CD14-positive monocyte (primary cell): ENCODE data around the gene TBC1D20. TPM values are rescaled to one million over a fixed set of nuclear protein-coding genes. Genes with fewer than 3 reads are reported as not detected.

Experiments
- DNase-seq, 3 donors: peaks; one replicate each; pipeline ENCODE4 v3.0.0-alpha.2; 2011 to 2022
- H2AFZ ChIP-seq: 2 replicates; pipeline ENCODE4 v1.6.0; 2012; ENCODE audit warnings: mild to moderate bottlenecking, low read depth, low read length, inconsistent platforms; ENCODE audit not compliant: insufficient read depth, poor library complexity, severe bottlenecking
- H3K27ac ChIP-seq, 2 donors: 1 replicate in 1 of 2; 2 replicates in 1 of 2; pipeline ENCODE4 v1.5.1; 2012 to 2013; ENCODE audit warnings: low read length in 2 of 2, control low read depth in 1 of 2, inconsistent platforms in 1 of 2, low read depth in 1 of 2, mild to moderate bottlenecking in 1 of 2
- H3K27me3 ChIP-seq, 2 donors: one replicate each; pipeline versions ENCODE4 v1.6.0 to v1.6.1; 2011 to 2013; ENCODE audit warnings: low read length in 2 of 2; ENCODE audit not compliant: control insufficient read depth in 2 of 2, insufficient read depth in 2 of 2
- H3K36me3 ChIP-seq, 2 donors: replicated peaks in 1 of 2; 1 replicate in 1 of 2; 2 replicates in 1 of 2; pipeline versions ENCODE4 v1.5.1 to v1.6.1; 2012 to 2013; ENCODE audit warnings: low read length in 2 of 2, control low read depth in 1 of 2, inconsistent platforms in 1 of 2, mild to moderate bottlenecking in 1 of 2; ENCODE audit not compliant: insufficient read depth in 2 of 2, control insufficient read depth in 1 of 2
- H3K4me1 ChIP-seq, 2 donors: 1 replicate in 1 of 2; 2 replicates in 1 of 2; pipeline versions ENCODE4 v1.5.1 to v1.6.1; 2012 to 2013; ENCODE audit warnings: low read length in 2 of 2, control low read depth in 1 of 2, inconsistent platforms in 1 of 2, mild to moderate bottlenecking in 1 of 2, moderate library complexity in 1 of 2; ENCODE audit not compliant: insufficient read depth in 2 of 2, control insufficient read depth in 1 of 2
- H3K4me2 ChIP-seq: replicated peaks from 2 replicates; pipeline ENCODE3; 2012; ENCODE audit warnings: low read length, moderate library complexity, mild to moderate bottlenecking; ENCODE audit not compliant: poor library complexity, severe bottlenecking; ENCODE audit errors: extremely low read depth
- H3K4me3 ChIP-seq, 3 experiments: fragments of 200-600 bp in 1 of 3; sonication (generic) in 1 of 3; replicated peaks in 1 of 3; 1 replicate in 2 of 3; 2 replicates in 1 of 3; pipeline ENCODE4 v1.5.1; 2011 to 2013; ENCODE audit warnings: low read length in 3 of 3, mild to moderate bottlenecking in 3 of 3, control low read depth in 2 of 3, low read depth in 2 of 3, inconsistent platforms in 1 of 3, moderate library complexity in 1 of 3
- H3K79me2 ChIP-seq: 2 replicates; pipeline ENCODE4 v1.6.0; 2012; ENCODE audit warnings: mild to moderate bottlenecking, control low read depth, inconsistent platforms, low read length, moderate library complexity; ENCODE audit not compliant: insufficient read depth
- H3K9ac ChIP-seq: 2 replicates; pipeline ENCODE4 v1.6.0; 2017; ENCODE audit warnings: low read length, mild to moderate bottlenecking; ENCODE audit not compliant: insufficient read depth, poor library complexity, severe bottlenecking
- H3K9me3 ChIP-seq, 2 donors: replicated peaks in 1 of 2; 1 replicate in 1 of 2; 2 replicates in 1 of 2; pipeline versions ENCODE4 v1.5.1 to v1.6.1; 2012 to 2013; ENCODE audit warnings: low read length in 2 of 2, control low read depth in 1 of 2; ENCODE audit not compliant: control insufficient read depth in 1 of 2, insufficient read depth in 1 of 2
- H4K20me1 ChIP-seq: 2 replicates; pipeline ENCODE4 v1.6.0; 2012; ENCODE audit warnings: mild to moderate bottlenecking, low read length, control low read depth, moderate library complexity; ENCODE audit not compliant: insufficient read depth
- H3K27ac Mint-ChIP-seq, 7 donors: one replicate each; pipeline ENCODE4 v1.8.0; 2020; ENCODE audit warnings: mild to moderate bottlenecking in 7 of 7, mixed read lengths in 7 of 7, moderate library complexity in 6 of 7, inconsistent platforms in 2 of 7
- H3K27me3 Mint-ChIP-seq, 3 donors: one replicate each; pipeline ENCODE4 v1.8.0; 2021 to 2022; ENCODE audit warnings: low read depth in 3 of 3, mild to moderate bottlenecking in 3 of 3, mixed read lengths in 3 of 3, moderate library complexity in 3 of 3, inconsistent platforms in 1 of 3
- H3K36me3 Mint-ChIP-seq, 2 donors: one replicate each; pipeline ENCODE4 v1.8.0; 2020; ENCODE audit warnings: mixed read lengths in 2 of 2, inconsistent platforms in 1 of 2, mild to moderate bottlenecking in 1 of 2
- H3K4me1 Mint-ChIP-seq: one replicate; pipeline ENCODE4 v1.8.0; 2020; ENCODE audit warnings: mild to moderate bottlenecking, mixed read lengths
- H3K4me3 Mint-ChIP-seq, 2 donors: one replicate each; pipeline ENCODE4 v1.8.0; 2020; ENCODE audit warnings: mild to moderate bottlenecking in 2 of 2, mixed read lengths in 2 of 2, moderate library complexity in 1 of 2
- H3K9me3 Mint-ChIP-seq, 7 donors: one replicate each; pipeline ENCODE4 v1.8.0; 2020 to 2022; ENCODE audit warnings: mixed read lengths in 7 of 7, mild to moderate bottlenecking in 6 of 7, moderate library complexity in 6 of 7, inconsistent platforms in 2 of 7
- CTCF ChIP-seq: fragments of 200-600 bp; IDR thresholded peaks from one replicate; pipeline ENCODE4 v1.8.0; 2022; ENCODE audit warnings: antibody characterized with exemption, mild to moderate bottlenecking
- WGBS: methylation state at CpG from one replicate; pipeline ENCODE4 v1.1.5; 2013; ENCODE audit warnings: missing lambda C conversion rate; ENCODE audit not compliant: insufficient coverage; 5-methylcytosine and 5-hydroxymethylcytosine counted together
- intact Hi-C, 2 donors: fragments of 100-400 bp; cut with micrococcal nuclease; formaldehyde crosslinking; loops; one replicate each; pipeline versions ENCODE4 v1.15.0 to v1.15.1; 2023
- polyA plus RNA-seq, 3 donors: library from polyadenylated mRNA; depleted of rRNA in 1 of 3; unstranded in 2 of 3; stranded (reverse) in 1 of 3; fragments of 300-500 nt in 2 of 3; fragments of >200 nt in 1 of 3; fragmentation: Illumina TruSeq in 2 of 3; gene quantifications; 1 replicate in 2 of 3; 2 replicates in 1 of 3; pipeline ENCODE4 v1.2.3, GENCODE V29; 2012 to 2021

The TBC1D20 gene
- polyA plus RNA-seq, 3 donors: 10.5 to 24.7 (median 11.3) TPM

GRCh38 chr20:407133-407952, 55.0 kb downstream of the TBC1D20 start:
- peak; percentile 17 for TF ChIP-seq CTCF
- intact Hi-C loops: loop anchor here (5.0 to 10.0 kb wide), 3 partner anchors 35 to 55 kb away; partner anchors contain the start of gene TBC1D20 (in 2 of the 2)
- Mint-ChIP-seq H3K27me3 (peaks cover 1 to 4% (median 3%) of the 10 kb centered on the region in 3 donors), H3K4me3 (peak overlapping the region; percentile 80 to 91), H3K9me3 (peaks cover 1 to 7% (median 4%) of the 10 kb centered on the region in 7 donors), H3K36me3 (peaks cover 25 to 27% of the 10 kb centered on the region in 2 donors), H3K27ac (peak overlapping the region; percentile 57 to 88 (median 73)), H3K4me1 (peaks cover 30% of the 10 kb centered on the region)
- Histone ChIP-seq H3K36me3 (peaks cover 8 to 27% of the 10 kb centered on the region in 2 donors), H3K79me2 (peaks cover 32% of the 10 kb centered on the region), H3K27ac (no peak overlapping the region), H2AFZ (peak overlapping the region; percentile 93), H3K9ac (peak overlapping the region; percentile 60), H3K4me1 (peaks cover 21 to 26% of the 10 kb centered on the region in 2 donors), H3K27me3 (no peaks in the 10 kb centered on the region), H4K20me1 (peaks cover 21% of the 10 kb centered on the region), H3K4me3 (peak overlapping the region; percentile 7 to 99 (median 67)), H3K4me2 (peak overlapping the region; percentile 92), H3K9me3 (peaks cover 0 to 6% of the 10 kb centered on the region in 2 donors)
- 11% methylated on average over 31 of the region's 45 CpGs for WGBS
- DNase-seq: peak; percentile 52 to 63 (median 54)

- peak overlapping the region; percentile 92 for H3K4me2 ChIP-seq
- Mint-ChIP-seq H3K4me3 (peak overlapping the region; percentile 80 to 91), H3K9me3 (peaks cover 1 to 7% (median 4%) of the 10 kb centered on the region in 7 donors), H3K27me3 (peaks cover 1 to 4% (median 3%) of the 10 kb centered on the region in 3 donors), H3K27ac (peak overlapping the region in 2 of 7 donors; percentile 52 to 88), H3K36me3 (peaks cover 18% of the 10 kb centered on the region in 2 donors), H3K4me1 (peaks cover 28% of the 10 kb centered on the region)
- DNase-seq: no peak
- no peak overlapping the region for H3K27ac ChIP-seq
- peaks cover 17% of the 10 kb centered on the region for H4K20me1 ChIP-seq
- intact Hi-C loops: loop anchor here (5.0 to 10.0 kb wide), 3 partner anchors 34 to 56 kb away; partner anchors contain the start of gene TBC1D20 (in 2 of the 2)
- H3K9me3 ChIP-seq: peaks cover 0 to 6% of the 10 kb centered on the region in 2 donors
- H3K4me3 ChIP-seq: peak overlapping the region in 1 of 3 experiments; percentile 99
- peaks cover 8 to 18% of the 10 kb centered on the region in 2 donors for H3K36me3 ChIP-seq
- TF ChIP-seq CTCF: no peak
- H3K9ac ChIP-seq: no peak overlapping the region
- peaks cover 31% of the 10 kb centered on the region for H3K79me2 ChIP-seq
- WGBS: 97% methylated on average over 3 of the region's 9 CpGs
- H3K4me1 ChIP-seq: peaks cover 21 to 26% of the 10 kb centered on the region in 2 donors
- no peaks in the 10 kb centered on the region for H3K27me3 ChIP-seq
- peak overlapping the region; percentile 93 for H2AFZ ChIP-seq
These were observed 55.9 kb downstream of the TBC1D20 start for GRCh38 chr20:406200-407132.
